HuH-7.5 (cell line): Measurements from ENCODE around the gene CLMN.
"Not testable (repeated sequence)": the region's sequence is repeated elsewhere in the genome, so short reads cannot be mapped to it uniquely, and the experiment has no call there.

Source experiments
- DNase-seq: peaks from one replicate; pipeline ENCODE4 v3.0.0; 2011; ENCODE audit warnings: low spot score

Gene CLMN

GRCh38 chr14:95217391-95217900 lies 102.3 kb downstream of the CLMN start:
- DNase-seq, result no peak

- DNase-seq, result no peak
These were observed 103.7 kb downstream of the CLMN start for GRCh38 chr14:95216008-95216407.

- DNase-seq, result no peak
These were observed 104.5 kb downstream of the CLMN start for GRCh38 chr14:95215094-95215725.

GRCh38 chr14:95213774-95214173 lies 105.9 kb downstream of the CLMN start:
- no peak for DNase-seq

GRCh38 chr14:95211721-95212504 lies 107.8 kb downstream of the CLMN start:
- no peak for DNase-seq

- DNase-seq, result no peak
These were observed 109.0 kb downstream of the CLMN start for GRCh38 chr14:95210699-95211098.

GRCh38 chr14:95208598-95208997 lies 111.1 kb downstream of the CLMN start:
- DNase-seq, result no peak

GRCh38 chr14:95207475-95208233 lies 112.1 kb downstream of the CLMN start:
- DNase-seq, result no peak

- DNase-seq, result no peak
These were observed 113.2 kb downstream of the CLMN start for GRCh38 chr14:95206534-95206933.

GRCh38 chr14:95204705-95205104 lies 115.0 kb downstream of the CLMN start:
- no peak for DNase-seq

GRCh38 chr14:95201745-95202144 lies 118.0 kb downstream of the CLMN start:
- not testable (repeated sequence) for DNase-seq

- no peak for DNase-seq
These were observed 119.3 kb downstream of the CLMN start for GRCh38 chr14:95200404-95200803.

GRCh38 chr14:95199298-95199983 lies 120.3 kb downstream of the CLMN start:
- DNase-seq, result no peak

GRCh38 chr14:95198320-95198719 lies 121.4 kb downstream of the CLMN start:
- no peak for DNase-seq

GRCh38 chr14:95197551-95197950 lies 122.2 kb downstream of the CLMN start:
- peak; percentile 16 for DNase-seq

GRCh38 chr14:95196826-95197545 lies 122.7 kb downstream of the CLMN start:
- DNase-seq, result no peak

- peak; percentile 40 for DNase-seq
These were observed 123.4 kb downstream of the CLMN start for GRCh38 chr14:95196268-95196667.

GRCh38 chr14:95195031-95195430 lies 124.7 kb downstream of the CLMN start:
- DNase-seq, result no peak

GRCh38 chr14:95193081-95193480 lies 126.6 kb downstream of the CLMN start:
- no peak for DNase-seq

- no peak for DNase-seq
These were observed 127.4 kb downstream of the CLMN start for GRCh38 chr14:95192311-95192710.

- no peak for DNase-seq
These were observed 128.1 kb downstream of the CLMN start for GRCh38 chr14:95191445-95192199.
